ENCODE measurements around the gene C1orf210.

The C1orf210 gene

GRCh38 chr1:43274804-43275180 is 10.6 kb downstream of the C1orf210 start:
- no peaks in the 10 kb centered on the region for H3K9me3 ChIP-seq (ENCODE audit: control insufficient read depth in 2 of 2, low read length in 2 of 2)
- no peak overlapping the region for H3K9ac ChIP-seq (ENCODE audit: low read depth in 1 of 2, low read length in 2 of 2)
- H3K36me3 ChIP-seq (ENCODE audit: control insufficient read depth in 2 of 2, insufficient read depth in 2 of 2, low read length in 2 of 2), result peaks cover 3 to 5% of the 10 kb centered on the region in 2 donors
- H3K27me3 ChIP-seq (ENCODE audit: control insufficient read depth in 2 of 2, insufficient read depth in 2 of 2, low read length in 2 of 2), result no peaks in the 10 kb centered on the region
- H3K4me1 ChIP-seq (ENCODE audit: control insufficient read depth in 2 of 2, insufficient read depth in 2 of 2, low read length in 2 of 2), result peaks cover 11 to 35% of the 10 kb centered on the region in 2 donors
- H3K4me3 ChIP-seq (ENCODE audit: low read length in 2 of 2), result no peak overlapping the region
- peak overlapping the region; percentile 56 to 58 for H3K27ac ChIP-seq (ENCODE audit: low read depth in 2 of 2, low read length in 2 of 2)

- H3K27ac ChIP-seq (ENCODE audit: low read depth in 2 of 2, low read length in 2 of 2), result peak overlapping the region; percentile 56 to 58
- H3K4me3 ChIP-seq (ENCODE audit: low read length in 2 of 2), result no peak overlapping the region
- H3K36me3 ChIP-seq (ENCODE audit: control insufficient read depth in 2 of 2, insufficient read depth in 2 of 2, low read length in 2 of 2), result peaks cover under 1 to 1% of the 10 kb centered on the region in 2 donors
- H3K9me3 ChIP-seq (ENCODE audit: control insufficient read depth in 2 of 2, low read length in 2 of 2), result no peaks in the 10 kb centered on the region
- no peaks in the 10 kb centered on the region for H3K27me3 ChIP-seq (ENCODE audit: control insufficient read depth in 2 of 2, insufficient read depth in 2 of 2, low read length in 2 of 2)
- H3K9ac ChIP-seq (ENCODE audit: low read depth in 1 of 2, low read length in 2 of 2), result peak overlapping the region in 1 of 2 donors; percentile 17
- H3K4me1 ChIP-seq (ENCODE audit: control insufficient read depth in 2 of 2, insufficient read depth in 2 of 2, low read length in 2 of 2), result peaks cover 14 to 40% of the 10 kb centered on the region in 2 donors
These were observed 11.1 kb downstream of the C1orf210 start for GRCh38 chr1:43274125-43274803.

- Histone ChIP-seq H3K9me3 (ENCODE audit: control insufficient read depth in 2 of 2, low read length in 2 of 2) (no peaks in the 10 kb centered on the region), H3K4me1 (ENCODE audit: control insufficient read depth in 2 of 2, insufficient read depth in 2 of 2, low read length in 2 of 2) (peaks cover 16 to 41% of the 10 kb centered on the region in 2 donors), H3K27me3 (ENCODE audit: control insufficient read depth in 2 of 2, insufficient read depth in 2 of 2, low read length in 2 of 2) (no peaks in the 10 kb centered on the region), H3K27ac (ENCODE audit: low read depth in 2 of 2, low read length in 2 of 2) (peak overlapping the region in 1 of 2 donors; percentile 58), H3K36me3 (ENCODE audit: control insufficient read depth in 2 of 2, insufficient read depth in 2 of 2, low read length in 2 of 2) (no peaks in the 10 kb centered on the region), H3K9ac (ENCODE audit: low read depth in 1 of 2, low read length in 2 of 2) (no peak overlapping the region), H3K4me3 (ENCODE audit: low read length in 2 of 2) (no peak overlapping the region)
These were observed 11.7 kb downstream of the C1orf210 start for GRCh38 chr1:43273708-43274107.

GRCh38 chr1:43272576-43273571 is 12.5 kb downstream of the C1orf210 start:
- Histone ChIP-seq H3K27me3 (ENCODE audit: control insufficient read depth in 2 of 2, insufficient read depth in 2 of 2, low read length in 2 of 2) (peaks cover 0 to 2% of the 10 kb centered on the region in 2 donors), H3K9me3 (ENCODE audit: control insufficient read depth in 2 of 2, low read length in 2 of 2) (no peaks in the 10 kb centered on the region), H3K27ac (ENCODE audit: low read depth in 2 of 2, low read length in 2 of 2) (no peak overlapping the region), H3K9ac (ENCODE audit: low read depth in 1 of 2, low read length in 2 of 2) (no peak overlapping the region), H3K4me3 (ENCODE audit: low read length in 2 of 2) (no peak overlapping the region), H3K36me3 (ENCODE audit: control insufficient read depth in 2 of 2, insufficient read depth in 2 of 2, low read length in 2 of 2) (no peaks in the 10 kb centered on the region), H3K4me1 (ENCODE audit: control insufficient read depth in 2 of 2, insufficient read depth in 2 of 2, low read length in 2 of 2) (peaks cover 16 to 41% of the 10 kb centered on the region in 2 donors)

GRCh38 chr1:43272161-43272560 is 13.2 kb downstream of the C1orf210 start:
- Histone ChIP-seq H3K4me3 (ENCODE audit: low read length in 2 of 2) (no peak overlapping the region), H3K4me1 (ENCODE audit: control insufficient read depth in 2 of 2, insufficient read depth in 2 of 2, low read length in 2 of 2) (peaks cover 16 to 38% of the 10 kb centered on the region in 2 donors), H3K27me3 (ENCODE audit: control insufficient read depth in 2 of 2, insufficient read depth in 2 of 2, low read length in 2 of 2) (peaks cover 0 to 2% of the 10 kb centered on the region in 2 donors), H3K9me3 (ENCODE audit: control insufficient read depth in 2 of 2, low read length in 2 of 2) (no peaks in the 10 kb centered on the region), H3K27ac (ENCODE audit: low read depth in 2 of 2, low read length in 2 of 2) (no peak overlapping the region), H3K9ac (ENCODE audit: low read depth in 1 of 2, low read length in 2 of 2) (no peak overlapping the region), H3K36me3 (ENCODE audit: control insufficient read depth in 2 of 2, insufficient read depth in 2 of 2, low read length in 2 of 2) (no peaks in the 10 kb centered on the region)

- H3K27ac ChIP-seq (ENCODE audit: low read depth in 2 of 2, low read length in 2 of 2), result peak overlapping the region; percentile 93
- H3K4me1 ChIP-seq (ENCODE audit: control insufficient read depth in 2 of 2, insufficient read depth in 2 of 2, low read length in 2 of 2), result peaks cover 16 to 33% of the 10 kb centered on the region in 2 donors
- peaks cover 0 to 2% of the 10 kb centered on the region in 2 donors for H3K27me3 ChIP-seq (ENCODE audit: control insufficient read depth in 2 of 2, insufficient read depth in 2 of 2, low read length in 2 of 2)
- H3K9me3 ChIP-seq (ENCODE audit: control insufficient read depth in 2 of 2, low read length in 2 of 2), result no peaks in the 10 kb centered on the region
- peak overlapping the region; percentile 65 to 72 for H3K4me3 ChIP-seq (ENCODE audit: low read length in 2 of 2)
- peak overlapping the region; percentile 72 to 73 for H3K9ac ChIP-seq (ENCODE audit: low read depth in 1 of 2, low read length in 2 of 2)
- no peaks in the 10 kb centered on the region for H3K36me3 ChIP-seq (ENCODE audit: control insufficient read depth in 2 of 2, insufficient read depth in 2 of 2, low read length in 2 of 2)
These were observed 13.9 kb downstream of the C1orf210 start for GRCh38 chr1:43271186-43272118.

- Histone ChIP-seq H3K4me1 (ENCODE audit: control insufficient read depth in 2 of 2, insufficient read depth in 2 of 2, low read length in 2 of 2) (peaks cover 16 to 33% of the 10 kb centered on the region in 2 donors), H3K4me3 (ENCODE audit: low read length in 2 of 2) (peak overlapping the region; percentile 65 to 72), H3K9me3 (ENCODE audit: control insufficient read depth in 2 of 2, low read length in 2 of 2) (no peaks in the 10 kb centered on the region), H3K27me3 (ENCODE audit: control insufficient read depth in 2 of 2, insufficient read depth in 2 of 2, low read length in 2 of 2) (peaks cover 0 to 2% of the 10 kb centered on the region in 2 donors), H3K36me3 (ENCODE audit: control insufficient read depth in 2 of 2, insufficient read depth in 2 of 2, low read length in 2 of 2) (no peaks in the 10 kb centered on the region), H3K9ac (ENCODE audit: low read depth in 1 of 2, low read length in 2 of 2) (peak overlapping the region; percentile 72 to 73), H3K27ac (ENCODE audit: low read depth in 2 of 2, low read length in 2 of 2) (peak overlapping the region; percentile 93)
These were observed 14.8 kb downstream of the C1orf210 start for GRCh38 chr1:43270421-43271095.

- Histone ChIP-seq H3K9ac (ENCODE audit: low read depth in 1 of 2, low read length in 2 of 2) (peak within 1 kb of the TSS; percentile 72 to 73), H3K27me3 (ENCODE audit: control insufficient read depth in 2 of 2, insufficient read depth in 2 of 2, low read length in 2 of 2) (peaks cover 0 to 2% of the 10 kb centered on the region in 2 donors), H3K27ac (ENCODE audit: low read depth in 2 of 2, low read length in 2 of 2) (peak within 1 kb of the TSS; percentile 93), H3K9me3 (ENCODE audit: control insufficient read depth in 2 of 2, low read length in 2 of 2) (no peaks in the 10 kb centered on the region), H3K4me3 (ENCODE audit: low read length in 2 of 2) (peak within 1 kb of the TSS; percentile 65 to 72), H3K36me3 (ENCODE audit: control insufficient read depth in 2 of 2, insufficient read depth in 2 of 2, low read length in 2 of 2) (no peaks in the 10 kb centered on the region), H3K4me1 (ENCODE audit: control insufficient read depth in 2 of 2, insufficient read depth in 2 of 2, low read length in 2 of 2) (peaks cover 16 to 28% of the 10 kb centered on the region in 2 donors)
These were observed 15.6 kb downstream of the C1orf210 start, which contains the start of gene TMEM125 for GRCh38 chr1:43269627-43270375. Gene TMEM125, plus strand, starts transcription at chr1:43269983. Its CDS starts 2,740 bp downstream, at chr1:43272723.
